ENCODE results near the gene ZNG1A.
"Not testable (repeated sequence)": the region's sequence is repeated elsewhere in the genome, so short reads cannot be mapped to it uniquely, and the experiment has no call there.

Gene ZNG1A

GRCh38 chr9:219670-220365 is 41.0 kb upstream of the ZNG1A start:
- DNase-seq (ENCODE audit: extremely low read depth, low read depth), result no peak
- no peak for TF ChIP-seq CTCF (IDR thresholded peaks at IDR 0.05; ENCODE audit: low read depth, low read length)

- DNase-seq (ENCODE audit: extremely low read depth, low read depth), result not testable (repeated sequence)
Measured at GRCh38 chr9:219036-219435, 40.2 kb upstream of the ZNG1A start.

- no peak for TF ChIP-seq CTCF (IDR thresholded peaks at IDR 0.05; ENCODE audit: low read depth, low read length)
- DNase-seq (ENCODE audit: extremely low read depth, low read depth), result no peak
Measured at GRCh38 chr9:217950-218349, 39.1 kb upstream of the ZNG1A start.

DNA sequence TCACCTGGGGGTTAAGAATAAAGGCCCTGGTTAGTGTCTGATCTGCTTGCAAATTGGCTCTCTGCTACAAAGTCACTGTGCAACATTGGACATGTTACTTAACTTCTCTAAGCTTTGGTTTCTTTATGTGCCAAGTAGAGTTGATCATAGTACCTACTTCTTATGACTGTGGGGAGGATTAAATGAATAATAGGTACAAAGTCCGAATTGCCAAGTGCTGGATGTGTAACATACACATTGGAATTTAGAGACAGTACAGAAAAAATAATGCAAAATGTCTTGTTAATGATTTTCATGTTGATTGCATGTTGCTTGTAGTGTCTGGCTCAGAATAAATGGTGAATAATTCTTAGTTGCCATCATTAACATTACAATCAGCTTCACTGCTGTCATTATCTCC is 38.0 kb upstream of the ZNG1A start:
- no peak for TF ChIP-seq CTCF (IDR thresholded peaks at IDR 0.05; ENCODE audit: low read depth, low read length)
- DNase-seq (ENCODE audit: extremely low read depth, low read depth), result no peak

DNA sequence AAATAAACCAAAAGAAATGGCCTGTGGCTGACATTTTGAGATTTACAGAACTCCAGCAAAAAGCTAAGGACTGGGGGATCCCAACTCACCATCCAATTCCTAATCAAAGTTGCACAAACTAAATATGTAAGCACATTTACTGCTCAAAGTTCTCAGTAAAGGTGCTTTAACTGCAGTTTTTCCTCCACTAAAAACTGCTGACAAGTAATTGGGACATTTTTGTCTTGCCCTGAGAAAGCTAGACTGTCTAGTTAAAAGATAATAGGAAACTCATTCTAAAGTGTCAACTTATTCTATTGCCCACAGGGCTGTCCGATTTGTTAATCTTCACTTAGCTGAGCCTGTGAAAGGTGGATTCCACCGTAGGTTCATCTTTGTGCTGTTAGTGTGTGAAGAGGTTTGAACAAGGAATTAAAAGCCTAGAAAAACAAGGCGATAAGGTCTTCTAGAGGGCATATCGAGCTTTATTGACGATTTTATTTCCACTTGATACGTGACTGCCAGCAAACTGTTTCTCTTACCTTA is 36.8 kb upstream of the ZNG1A start:
- DNase-seq (ENCODE audit: extremely low read depth, low read depth), result no peak
- TF ChIP-seq CTCF (IDR thresholded peaks at IDR 0.05; ENCODE audit: low read depth, low read length), result no peak

- TF ChIP-seq CTCF (IDR thresholded peaks at IDR 0.05; ENCODE audit: low read depth, low read length), result no peak; the same call in 1 of the 2 replicates
- peak; percentile 1 for DNase-seq (ENCODE audit: extremely low read depth, low read depth)
Measured at GRCh38 chr9:214648-215493, 36.0 kb upstream of the ZNG1A start, which contains the start of gene DOCK8. Gene DOCK8 (plus strand): TSS chr9:214865. CDS start chr9:214977, 112 bp downstream.

GRCh38 chr9:214351-214647 is 35.4 kb upstream of the ZNG1A start:
- no peak for TF ChIP-seq CTCF (IDR thresholded peaks at IDR 0.05; ENCODE audit: low read depth, low read length)
- DNase-seq (ENCODE audit: extremely low read depth, low read depth), result no peak

- not testable (repeated sequence) for DNase-seq (ENCODE audit: extremely low read depth, low read depth)
Measured at GRCh38 chr9:213901-214300, 35.0 kb upstream of the ZNG1A start.

Measured in AG09319 (cell line).